HL-60 (cell line): ENCODE measurements around the gene DPT.

Experiments used
- CTCF ChIP-seq: IDR thresholded peaks from one replicate; pipeline ENCODE4 v1.5.1; 2011; ENCODE audit warnings: low read length, control low read depth, inconsistent platforms; ENCODE audit not compliant: insufficient read depth
- POLR2AphosphoS5 ChIP-seq: IDR thresholded peaks from 2 replicates; pipeline ENCODE4 v1.6.1; 2012; ENCODE audit warnings: low read depth

GRCh38 chr1:168752171-168752832 lies 23.3 kb upstream of the DPT start:
- no peak for TF ChIP-seq CTCF
- no peak for TF ChIP-seq POLR2AphosphoS5
